ENCODE measurements around the gene FBXO5.

- no peak for TF ChIP-seq CTCF (IDR thresholded peaks at IDR 0.05)
- TF ChIP-seq POLR2A (IDR thresholded peaks at IDR 0.05), result no peak
These were observed 7.5 kb downstream of the FBXO5 start for GRCh38 chr6:152975204-152975915.

Measured in body of pancreas (tissue), 4 donors.